Vagina (tissue), 2 donors: Measurements from ENCODE around the gene ZNF672.

Experiments
- POLR2A ChIP-seq, 2 donors: fragments of 450-650 bp; IDR thresholded peaks; one replicate each; pipeline ENCODE4 v1.6.1; 2017; ENCODE audit warnings: antibody characterized with exemption in 2 of 2, mild to moderate bottlenecking in 2 of 2, moderate library complexity in 2 of 2
- TF ChIP-seq, protein P1 (sequence below), 3 experiments: fragments of 450-650 bp in 2 of 3; fragments of 200-600 bp in 1 of 3; sonication (generic) in 1 of 3; IDR thresholded peaks; one replicate each; pipeline ENCODE4 v1.5.1; 2017 to 2019; ENCODE audit warnings: antibody characterized with exemption in 3 of 3, mild to moderate bottlenecking in 2 of 3, moderate library complexity in 2 of 3

DNA sequence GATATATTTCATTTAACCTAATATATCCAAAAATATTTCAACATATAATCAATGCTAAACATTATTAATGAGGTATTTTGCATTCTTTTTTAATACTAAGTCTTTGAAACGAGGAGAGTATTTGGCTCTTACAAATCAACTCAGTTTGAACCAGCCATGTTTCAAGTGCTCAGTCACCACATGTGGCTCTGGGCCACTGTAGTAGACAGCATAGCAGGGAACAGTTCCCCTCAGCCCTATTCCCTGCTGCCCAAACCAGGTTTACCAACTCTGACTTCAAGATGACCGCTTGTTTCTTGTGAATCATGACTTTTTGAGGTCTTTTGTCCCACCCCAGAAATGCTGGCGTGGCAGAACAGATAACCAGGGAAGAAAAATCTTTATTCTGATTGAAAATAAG lies 5.7 kb downstream of the ZNF672 start:
- TF ChIP-seq, protein P1, sequence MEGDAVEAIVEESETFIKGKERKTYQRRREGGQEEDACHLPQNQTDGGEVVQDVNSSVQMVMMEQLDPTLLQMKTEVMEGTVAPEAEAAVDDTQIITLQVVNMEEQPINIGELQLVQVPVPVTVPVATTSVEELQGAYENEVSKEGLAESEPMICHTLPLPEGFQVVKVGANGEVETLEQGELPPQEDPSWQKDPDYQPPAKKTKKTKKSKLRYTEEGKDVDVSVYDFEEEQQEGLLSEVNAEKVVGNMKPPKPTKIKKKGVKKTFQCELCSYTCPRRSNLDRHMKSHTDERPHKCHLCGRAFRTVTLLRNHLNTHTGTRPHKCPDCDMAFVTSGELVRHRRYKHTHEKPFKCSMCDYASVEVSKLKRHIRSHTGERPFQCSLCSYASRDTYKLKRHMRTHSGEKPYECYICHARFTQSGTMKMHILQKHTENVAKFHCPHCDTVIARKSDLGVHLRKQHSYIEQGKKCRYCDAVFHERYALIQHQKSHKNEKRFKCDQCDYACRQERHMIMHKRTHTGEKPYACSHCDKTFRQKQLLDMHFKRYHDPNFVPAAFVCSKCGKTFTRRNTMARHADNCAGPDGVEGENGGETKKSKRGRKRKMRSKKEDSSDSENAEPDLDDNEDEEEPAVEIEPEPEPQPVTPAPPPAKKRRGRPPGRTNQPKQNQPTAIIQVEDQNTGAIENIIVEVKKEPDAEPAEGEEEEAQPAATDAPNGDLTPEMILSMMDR (IDR thresholded peaks at IDR 0.05) = no peak
- TF ChIP-seq POLR2A (IDR thresholded peaks at IDR 0.05) = no peak
